SK-N-MC (cell line): Measurements from ENCODE around the gene INPP5A.
"Not testable (repeated sequence)": the region's sequence is repeated elsewhere in the genome, so short reads cannot be mapped to it uniquely, and the experiment has no call there.

Experiments
- DNase-seq: peaks from one replicate; pipeline ENCODE4 v3.0.0-alpha.2; 2011; ENCODE audit warnings: low read depth, low spot score
- H3K27ac ChIP-seq: fragments of 200-600 bp; sonication (generic); 2 replicates; pipeline ENCODE4 v1.5.1; 2016; ENCODE audit warnings: mixed run types
- H3K36me3 ChIP-seq: fragments of 200-600 bp; sonication (generic); 2 replicates; pipeline ENCODE4 v1.6.1; 2017; ENCODE audit warnings: antibody characterized with exemption, low read length, mixed read lengths; ENCODE audit not compliant: insufficient read depth
- H3K4me3 ChIP-seq: fragments of 200-600 bp; sonication (generic); 2 replicates; pipeline ENCODE4 v1.5.1; 2016
- H3K9ac ChIP-seq: fragments of 200-600 bp; sonication (generic); 2 replicates; pipeline ENCODE4 v1.8.0; 2017; ENCODE audit warnings: mixed run types, mixed read lengths; ENCODE audit not compliant: insufficient read length
- H3K9me3 ChIP-seq: fragments of 200-600 bp; sonication (generic); 2 replicates; pipeline ENCODE4 v1.6.1; 2017; ENCODE audit warnings: low read depth, mild to moderate bottlenecking, antibody characterized with exemption, low read length, moderate library complexity, mixed read lengths
- EZH2 ChIP-seq: fragments of 200-600 bp; sonication (generic); IDR thresholded peaks from one replicate; pipeline ENCODE4 v1.6.1; 2017; ENCODE audit warnings: antibody characterized with exemption
- FOXP2 ChIP-seq: optimal IDR thresholded peaks from 2 replicates; pipeline ENCODE3; 2011; ENCODE audit warnings: mild to moderate bottlenecking, moderate library complexity; ENCODE audit not compliant: insufficient read depth; ENCODE audit errors: extremely low read length, control extremely low read depth
- POLR2AphosphoS5 ChIP-seq: IDR thresholded peaks from 2 replicates; pipeline ENCODE4 v1.6.1; 2012; ENCODE audit warnings: mild to moderate bottlenecking, low read depth, low read length, borderline replicate concordance

INPP5A gene

DNA sequence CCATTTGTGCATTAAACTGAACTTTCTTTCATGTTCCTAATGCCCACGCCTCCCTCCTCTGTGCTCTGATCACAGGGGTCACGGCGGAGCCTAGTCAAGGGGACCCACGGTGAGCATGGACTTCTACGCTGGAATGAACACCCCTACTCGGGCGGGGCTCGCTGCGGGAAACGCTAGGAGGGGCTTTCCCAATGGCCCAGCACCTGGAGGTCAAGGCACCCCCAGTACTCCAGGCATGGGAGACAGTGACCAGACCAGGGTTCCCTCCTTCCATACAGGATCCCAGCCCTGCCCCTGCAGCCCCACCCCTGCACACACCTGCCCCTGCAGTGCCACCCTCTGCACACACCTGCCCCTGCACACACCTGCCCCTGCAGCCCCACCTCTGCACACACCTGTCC is 275.4 kb downstream of the INPP5A start:
- no peak overlapping the region for H3K9ac ChIP-seq
- no peak for TF ChIP-seq POLR2AphosphoS5
- no peak for TF ChIP-seq FOXP2
- no peak for TF ChIP-seq EZH2
- no peak for DNase-seq
- H3K4me3 ChIP-seq, result no peak overlapping the region
- H3K9me3 ChIP-seq, result no peaks in the 10 kb centered on the region
- no peak overlapping the region for H3K27ac ChIP-seq
- H3K36me3 ChIP-seq, result no peaks in the 10 kb centered on the region

DNA sequence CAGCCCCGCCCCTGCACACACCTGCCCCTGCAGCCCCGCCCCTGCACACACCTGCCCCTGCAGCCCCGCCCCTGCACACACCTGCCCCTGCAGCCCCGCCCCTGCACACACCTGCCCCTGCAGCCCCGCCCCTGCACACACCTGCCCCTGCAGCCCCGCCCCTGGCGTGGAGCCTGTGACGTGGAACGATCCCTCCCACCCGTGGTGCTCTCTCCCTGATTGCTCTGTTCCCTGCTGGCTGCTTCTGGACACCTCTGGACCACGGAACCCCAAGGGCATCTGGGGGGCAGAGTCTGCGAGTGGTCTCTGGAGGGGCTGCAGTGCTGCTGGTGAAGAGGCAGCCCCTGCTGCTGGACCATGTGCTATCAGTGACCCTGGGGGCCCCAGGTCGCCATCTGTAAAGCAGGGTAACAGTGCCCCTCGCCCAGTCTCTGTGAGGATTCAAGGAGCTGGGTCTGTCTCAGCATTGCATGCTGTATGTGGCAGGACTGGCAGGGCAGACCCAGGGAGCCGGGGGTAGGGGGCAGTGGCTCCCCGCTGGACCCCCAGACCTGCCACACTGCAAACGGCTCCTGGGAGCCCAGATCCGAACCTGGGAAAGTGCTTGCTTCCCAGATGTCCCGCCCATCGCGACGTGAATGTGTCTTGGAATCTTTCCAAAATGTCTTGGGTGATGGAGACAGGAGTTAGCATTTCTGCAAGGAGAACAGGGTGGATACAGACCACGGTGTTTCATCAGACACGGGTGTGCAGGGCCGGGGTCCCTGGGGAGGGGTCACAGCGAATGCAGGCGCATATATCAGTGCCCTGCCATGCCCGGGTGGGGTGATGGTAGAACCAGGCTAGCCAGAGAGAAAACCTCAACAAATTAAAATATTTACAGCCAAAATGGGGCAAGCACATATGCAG is 276.2 kb downstream of the INPP5A start:
- H3K27ac ChIP-seq, result no peak overlapping the region
- no peak overlapping the region for H3K9ac ChIP-seq
- DNase-seq, result no peak
- no peak for TF ChIP-seq POLR2AphosphoS5
- no peak for TF ChIP-seq EZH2
- no peak for TF ChIP-seq FOXP2
- no peaks in the 10 kb centered on the region for H3K9me3 ChIP-seq
- no peaks in the 10 kb centered on the region for H3K36me3 ChIP-seq
- H3K4me3 ChIP-seq, result no peak overlapping the region

DNA sequence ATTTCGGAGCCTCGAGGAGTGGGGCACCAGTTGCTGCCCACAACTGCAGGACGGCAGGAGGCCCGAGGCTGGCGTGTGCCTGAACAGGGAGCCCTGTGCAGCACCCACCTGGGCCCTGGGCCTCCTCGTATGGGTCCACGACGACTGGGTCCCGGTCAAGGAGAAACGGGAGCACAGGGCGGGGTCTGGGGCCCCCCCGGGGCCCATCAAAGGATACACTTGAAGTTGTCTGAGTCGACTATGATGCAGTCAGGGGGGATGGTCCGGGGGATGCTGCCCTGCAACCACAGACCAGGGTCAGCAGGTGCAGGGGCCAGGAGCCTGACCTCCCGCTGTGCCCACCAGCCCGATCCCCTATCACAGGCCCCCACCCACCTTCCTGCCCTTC is 276.9 kb downstream of the INPP5A start:
- TF ChIP-seq FOXP2, result no peak
- TF ChIP-seq POLR2AphosphoS5, result no peak
- TF ChIP-seq EZH2, result no peak
- no peaks in the 10 kb centered on the region for H3K36me3 ChIP-seq
- no peak overlapping the region for H3K27ac ChIP-seq
- no peak overlapping the region for H3K9ac ChIP-seq
- DNase-seq, result no peak
- no peaks in the 10 kb centered on the region for H3K9me3 ChIP-seq
- H3K4me3 ChIP-seq, result no peak overlapping the region

DNA sequence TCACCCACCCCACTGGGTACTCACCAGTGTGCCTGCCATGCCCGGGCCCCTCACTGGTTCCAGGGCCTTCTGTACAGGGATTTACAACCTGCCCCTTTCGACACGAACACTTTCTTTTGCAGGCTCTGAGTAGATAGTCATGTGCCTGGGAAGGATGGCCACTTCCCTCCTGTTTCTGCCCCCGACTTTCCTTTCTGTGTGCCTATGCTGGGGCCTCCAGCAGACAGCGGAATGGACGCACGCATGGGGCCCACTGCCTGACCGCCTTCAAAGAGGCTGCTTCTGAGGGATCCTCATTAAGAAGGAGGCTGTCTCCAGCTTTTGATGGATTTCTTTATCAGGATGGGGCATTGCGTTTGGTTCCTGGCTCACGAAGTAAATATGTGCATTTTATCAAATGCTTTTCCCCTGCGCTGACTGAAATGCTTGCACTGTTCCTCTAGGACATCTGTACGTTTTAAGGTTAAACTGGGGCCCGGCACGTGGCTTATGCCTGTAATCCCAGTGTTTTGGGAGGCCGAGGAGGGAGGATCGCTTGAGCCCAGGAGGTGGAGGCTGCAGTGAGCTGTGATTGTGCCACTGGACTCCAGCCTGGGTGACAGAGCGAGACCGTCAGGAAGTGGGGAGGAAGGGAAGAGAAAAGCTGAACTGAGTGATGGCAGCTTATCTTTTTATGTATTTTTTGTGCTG is 277.7 kb downstream of the INPP5A start:
- Histone ChIP-seq H3K36me3 (no peaks in the 10 kb centered on the region), H3K27ac (no peak overlapping the region), H3K9me3 (no peaks in the 10 kb centered on the region), H3K9ac (no peak overlapping the region), H3K4me3 (no peak overlapping the region)
- no peak for TF ChIP-seq EZH2
- TF ChIP-seq POLR2AphosphoS5, result no peak
- no peak for TF ChIP-seq FOXP2
- DNase-seq, result no peak

DNA sequence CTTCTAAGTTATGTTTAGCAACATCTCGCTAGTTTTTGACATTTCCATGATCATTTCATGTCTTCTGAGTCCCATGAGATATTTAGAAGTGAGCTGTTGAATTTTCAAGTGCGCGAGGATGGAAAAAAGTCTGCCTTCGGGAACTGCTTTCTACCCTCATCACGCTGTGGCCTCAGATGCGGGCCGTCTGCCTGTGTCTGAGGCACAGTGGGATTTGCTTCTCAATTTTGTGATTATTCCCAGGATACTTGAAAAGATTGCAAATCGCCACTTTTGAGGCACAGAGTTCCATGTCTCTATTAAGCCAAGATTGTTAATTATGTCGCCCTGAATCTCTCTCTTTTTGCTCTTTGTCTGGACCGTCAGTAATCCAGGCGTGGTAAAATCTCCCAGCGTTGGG is 279.1 kb downstream of the INPP5A start:
- Histone ChIP-seq H3K9me3 (no peaks in the 10 kb centered on the region), H3K36me3 (no peaks in the 10 kb centered on the region), H3K9ac (no peak overlapping the region), H3K4me3 (no peak overlapping the region), H3K27ac (no peak overlapping the region)
- no peak for DNase-seq
- TF ChIP-seq POLR2AphosphoS5, result no peak
- TF ChIP-seq EZH2, result no peak
- no peak for TF ChIP-seq FOXP2

DNA sequence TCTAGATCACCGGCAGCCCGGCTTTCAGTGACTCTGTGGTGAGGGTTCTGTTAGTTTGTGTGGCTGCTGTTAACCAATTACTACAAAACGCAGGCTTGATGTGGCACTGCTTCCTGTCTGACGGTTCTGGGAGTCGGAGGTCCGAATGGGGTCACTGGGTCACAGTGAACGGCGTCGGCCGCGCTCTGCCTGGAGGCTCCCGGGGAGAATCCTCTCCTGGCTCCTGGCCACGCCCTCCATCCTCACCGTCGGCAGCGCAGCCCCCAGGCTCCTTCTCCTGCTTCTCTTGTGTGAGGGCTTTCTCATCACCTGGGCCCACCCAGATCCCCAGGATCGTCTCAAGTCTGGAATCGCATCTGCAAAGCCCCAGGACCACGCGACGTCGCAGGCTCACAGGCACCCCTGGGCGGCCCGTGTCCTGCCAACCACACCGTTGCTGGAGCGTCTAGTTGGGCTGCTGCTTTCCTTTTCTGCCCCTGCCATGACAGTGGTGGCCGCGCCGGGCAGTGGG is 280.2 kb downstream of the INPP5A start:
- no peak for TF ChIP-seq POLR2AphosphoS5
- no peak for TF ChIP-seq EZH2
- no peak for TF ChIP-seq FOXP2
- DNase-seq, result no peak
- no peaks in the 10 kb centered on the region for H3K9me3 ChIP-seq

DNA sequence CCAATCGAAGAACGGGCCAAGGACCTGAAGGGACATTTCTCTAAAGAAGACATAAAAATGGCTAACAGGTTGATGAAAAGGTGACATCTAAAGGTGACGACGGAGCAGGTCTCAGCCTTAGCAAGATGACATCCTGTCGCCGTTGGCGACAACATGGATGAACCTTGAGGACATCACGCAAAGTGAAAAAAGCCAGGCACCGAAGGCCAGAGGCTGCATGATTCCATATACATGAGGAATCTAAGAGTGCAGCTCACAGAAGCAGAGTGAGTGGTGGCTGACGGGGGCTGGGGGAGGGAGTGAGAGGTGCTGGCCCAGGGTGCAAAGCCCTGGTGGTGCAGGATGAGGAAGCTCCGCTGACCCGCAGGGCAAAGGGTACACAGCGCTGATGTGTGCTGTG is 282.5 kb downstream of the INPP5A start:
- no peak for TF ChIP-seq FOXP2
- TF ChIP-seq POLR2AphosphoS5, result no peak
- no peak for TF ChIP-seq EZH2
- H3K4me3 ChIP-seq, result no peak overlapping the region
- no peaks in the 10 kb centered on the region for H3K36me3 ChIP-seq
- no peak overlapping the region for H3K9ac ChIP-seq
- no peaks in the 10 kb centered on the region for H3K9me3 ChIP-seq
- no peak for DNase-seq
- H3K27ac ChIP-seq, result no peak overlapping the region

More for the DNA sequence above, 280.2 kb downstream of the INPP5A start:
- H3K4me3 ChIP-seq, result no peak overlapping the region
- no peaks in the 10 kb centered on the region for H3K36me3 ChIP-seq
- no peak overlapping the region for H3K27ac ChIP-seq
- no peak overlapping the region for H3K9ac ChIP-seq

DNA sequence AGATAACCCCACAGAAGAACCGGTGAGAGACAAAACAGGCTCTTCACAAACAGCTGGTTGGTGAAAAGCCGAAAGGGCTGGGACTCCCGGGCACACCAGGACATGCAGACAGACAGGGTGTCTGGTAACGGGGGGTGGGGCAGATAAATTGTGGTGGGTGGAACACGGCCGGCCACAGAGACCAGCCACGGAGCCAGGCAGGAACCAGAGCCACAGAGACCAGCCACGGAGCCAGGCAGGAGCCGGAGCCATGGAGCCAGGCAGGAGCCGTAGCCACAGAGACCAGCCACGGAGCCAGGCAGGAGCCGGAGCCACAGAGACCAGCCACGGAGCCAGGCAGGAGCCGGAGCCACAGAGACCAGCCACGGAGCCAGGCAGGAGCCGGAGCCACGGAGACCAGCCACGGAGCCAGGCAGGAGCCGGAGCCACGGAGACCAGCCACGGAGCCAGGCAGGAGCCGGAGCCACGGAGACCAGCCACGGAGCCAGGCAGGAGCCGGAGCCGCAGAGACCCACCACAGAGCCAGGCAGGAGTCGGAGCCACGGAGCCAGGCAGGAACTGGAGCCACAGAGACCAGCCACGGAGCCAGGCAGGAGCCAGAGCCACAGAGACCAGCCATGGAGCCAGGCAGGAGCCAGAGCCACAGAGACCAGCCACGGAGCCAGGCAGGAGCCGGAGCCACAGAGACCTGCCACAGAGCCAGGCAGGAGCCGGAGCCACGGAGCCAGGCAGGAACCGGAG is 288.4 kb downstream of the INPP5A start:
- not testable (repeated sequence) for H3K36me3 ChIP-seq, H3K9ac ChIP-seq, DNase-seq, H3K9me3 ChIP-seq, H3K4me3 ChIP-seq, H3K27ac ChIP-seq
